CD14-positive monocyte (primary cell): ENCODE results near the gene ATP6V0E1. TPM values are rescaled to one million over a fixed set of nuclear protein-coding genes. Genes with fewer than 3 reads are reported as not detected.
A peak's percentile ranks its signal among the peaks of the same experiment; 100 is the strongest.

Source experiments
- DNase-seq, 3 donors: peaks; one replicate each; pipeline ENCODE4 v3.0.0-alpha.2; 2011 to 2022
- H2AFZ ChIP-seq: 2 replicates; pipeline ENCODE4 v1.6.0; 2012; ENCODE audit warnings: mild to moderate bottlenecking, low read depth, low read length, inconsistent platforms; ENCODE audit not compliant: insufficient read depth, poor library complexity, severe bottlenecking
- H3K27ac ChIP-seq, 2 donors: 1 replicate in 1 of 2; 2 replicates in 1 of 2; pipeline ENCODE4 v1.5.1; 2012 to 2013; ENCODE audit warnings: low read length in 2 of 2, control low read depth in 1 of 2, inconsistent platforms in 1 of 2, low read depth in 1 of 2, mild to moderate bottlenecking in 1 of 2
- H3K27me3 ChIP-seq, 2 donors: one replicate each; pipeline versions ENCODE4 v1.6.0 to v1.6.1; 2011 to 2013; ENCODE audit warnings: low read length in 2 of 2; ENCODE audit not compliant: control insufficient read depth in 2 of 2, insufficient read depth in 2 of 2
- H3K36me3 ChIP-seq, 2 donors: replicated peaks in 1 of 2; 1 replicate in 1 of 2; 2 replicates in 1 of 2; pipeline versions ENCODE4 v1.5.1 to v1.6.1; 2012 to 2013; ENCODE audit warnings: low read length in 2 of 2, control low read depth in 1 of 2, inconsistent platforms in 1 of 2, mild to moderate bottlenecking in 1 of 2; ENCODE audit not compliant: insufficient read depth in 2 of 2, control insufficient read depth in 1 of 2
- H3K4me1 ChIP-seq, 2 donors: 1 replicate in 1 of 2; 2 replicates in 1 of 2; pipeline versions ENCODE4 v1.5.1 to v1.6.1; 2012 to 2013; ENCODE audit warnings: low read length in 2 of 2, control low read depth in 1 of 2, inconsistent platforms in 1 of 2, mild to moderate bottlenecking in 1 of 2, moderate library complexity in 1 of 2; ENCODE audit not compliant: insufficient read depth in 2 of 2, control insufficient read depth in 1 of 2
- H3K4me2 ChIP-seq: replicated peaks from 2 replicates; pipeline ENCODE3; 2012; ENCODE audit warnings: low read length, moderate library complexity, mild to moderate bottlenecking; ENCODE audit not compliant: poor library complexity, severe bottlenecking; ENCODE audit errors: extremely low read depth
- H3K4me3 ChIP-seq, 3 experiments: fragments of 200-600 bp in 1 of 3; sonication (generic) in 1 of 3; replicated peaks in 1 of 3; 1 replicate in 2 of 3; 2 replicates in 1 of 3; pipeline ENCODE4 v1.5.1; 2011 to 2013; ENCODE audit warnings: low read length in 3 of 3, mild to moderate bottlenecking in 3 of 3, control low read depth in 2 of 3, low read depth in 2 of 3, inconsistent platforms in 1 of 3, moderate library complexity in 1 of 3
- H3K79me2 ChIP-seq: 2 replicates; pipeline ENCODE4 v1.6.0; 2012; ENCODE audit warnings: mild to moderate bottlenecking, control low read depth, inconsistent platforms, low read length, moderate library complexity; ENCODE audit not compliant: insufficient read depth
- H3K9ac ChIP-seq: 2 replicates; pipeline ENCODE4 v1.6.0; 2017; ENCODE audit warnings: low read length, mild to moderate bottlenecking; ENCODE audit not compliant: insufficient read depth, poor library complexity, severe bottlenecking
- H3K9me3 ChIP-seq, 2 donors: replicated peaks in 1 of 2; 1 replicate in 1 of 2; 2 replicates in 1 of 2; pipeline versions ENCODE4 v1.5.1 to v1.6.1; 2012 to 2013; ENCODE audit warnings: low read length in 2 of 2, control low read depth in 1 of 2; ENCODE audit not compliant: control insufficient read depth in 1 of 2, insufficient read depth in 1 of 2
- H4K20me1 ChIP-seq: 2 replicates; pipeline ENCODE4 v1.6.0; 2012; ENCODE audit warnings: mild to moderate bottlenecking, low read length, control low read depth, moderate library complexity; ENCODE audit not compliant: insufficient read depth
- H3K27ac Mint-ChIP-seq, 7 donors: one replicate each; pipeline ENCODE4 v1.8.0; 2020; ENCODE audit warnings: mild to moderate bottlenecking in 7 of 7, mixed read lengths in 7 of 7, moderate library complexity in 6 of 7, inconsistent platforms in 2 of 7
- H3K27me3 Mint-ChIP-seq, 3 donors: one replicate each; pipeline ENCODE4 v1.8.0; 2021 to 2022; ENCODE audit warnings: low read depth in 3 of 3, mild to moderate bottlenecking in 3 of 3, mixed read lengths in 3 of 3, moderate library complexity in 3 of 3, inconsistent platforms in 1 of 3
- H3K36me3 Mint-ChIP-seq, 2 donors: one replicate each; pipeline ENCODE4 v1.8.0; 2020; ENCODE audit warnings: mixed read lengths in 2 of 2, inconsistent platforms in 1 of 2, mild to moderate bottlenecking in 1 of 2
- H3K4me1 Mint-ChIP-seq: one replicate; pipeline ENCODE4 v1.8.0; 2020; ENCODE audit warnings: mild to moderate bottlenecking, mixed read lengths
- H3K4me3 Mint-ChIP-seq, 2 donors: one replicate each; pipeline ENCODE4 v1.8.0; 2020; ENCODE audit warnings: mild to moderate bottlenecking in 2 of 2, mixed read lengths in 2 of 2, moderate library complexity in 1 of 2
- H3K9me3 Mint-ChIP-seq, 7 donors: one replicate each; pipeline ENCODE4 v1.8.0; 2020 to 2022; ENCODE audit warnings: mixed read lengths in 7 of 7, mild to moderate bottlenecking in 6 of 7, moderate library complexity in 6 of 7, inconsistent platforms in 2 of 7
- WGBS: methylation state at CpG from one replicate; pipeline ENCODE4 v1.1.5; 2013; ENCODE audit warnings: missing lambda C conversion rate; ENCODE audit not compliant: insufficient coverage; 5-methylcytosine and 5-hydroxymethylcytosine counted together
- intact Hi-C, 2 donors: fragments of 100-400 bp; cut with micrococcal nuclease; formaldehyde crosslinking; loops; one replicate each; pipeline versions ENCODE4 v1.15.0 to v1.15.1; 2023
- polyA plus RNA-seq, 3 donors: library from polyadenylated mRNA; depleted of rRNA in 1 of 3; unstranded in 2 of 3; stranded (reverse) in 1 of 3; fragments of 300-500 nt in 2 of 3; fragments of >200 nt in 1 of 3; fragmentation: Illumina TruSeq in 2 of 3; gene quantifications; 1 replicate in 2 of 3; 2 replicates in 1 of 3; pipeline ENCODE4 v1.2.3, GENCODE V29; 2012 to 2021
- TF ChIP-seq, protein P1 (sequence below): fragments of 200-600 bp; IDR thresholded peaks from one replicate; pipeline ENCODE4 v1.8.0; 2022; ENCODE audit warnings: antibody characterized with exemption, mild to moderate bottlenecking

ATP6V0E1 gene
- polyA plus RNA-seq, 3 donors: 216 to 760 (median 698) TPM

GRCh38 chr5:172985596-172985995 is 2.0 kb downstream of the ATP6V0E1 start:
- peaks cover 74% of the 10 kb centered on the region for H3K79me2 ChIP-seq
- H3K4me3 Mint-ChIP-seq: peak overlapping the region in 1 of 2 donors; percentile 51
- H3K27me3 ChIP-seq: no peaks in the 10 kb centered on the region
- peaks cover 6 to 47% of the 10 kb centered on the region in 2 donors for H3K36me3 ChIP-seq
- H3K4me1 ChIP-seq: peaks cover 31 to 37% of the 10 kb centered on the region in 2 donors
- peaks cover 67% of the 10 kb centered on the region for H4K20me1 ChIP-seq
- intact Hi-C loops: loop anchor here (2.0 to 10.0 kb wide), 2 partner anchors 71 to 159 kb away; partner anchors contain the start of genes BNIP1 (in 2 of the 2) and CREBRF (in 1 of the 2)
- TF ChIP-seq, protein P1, sequence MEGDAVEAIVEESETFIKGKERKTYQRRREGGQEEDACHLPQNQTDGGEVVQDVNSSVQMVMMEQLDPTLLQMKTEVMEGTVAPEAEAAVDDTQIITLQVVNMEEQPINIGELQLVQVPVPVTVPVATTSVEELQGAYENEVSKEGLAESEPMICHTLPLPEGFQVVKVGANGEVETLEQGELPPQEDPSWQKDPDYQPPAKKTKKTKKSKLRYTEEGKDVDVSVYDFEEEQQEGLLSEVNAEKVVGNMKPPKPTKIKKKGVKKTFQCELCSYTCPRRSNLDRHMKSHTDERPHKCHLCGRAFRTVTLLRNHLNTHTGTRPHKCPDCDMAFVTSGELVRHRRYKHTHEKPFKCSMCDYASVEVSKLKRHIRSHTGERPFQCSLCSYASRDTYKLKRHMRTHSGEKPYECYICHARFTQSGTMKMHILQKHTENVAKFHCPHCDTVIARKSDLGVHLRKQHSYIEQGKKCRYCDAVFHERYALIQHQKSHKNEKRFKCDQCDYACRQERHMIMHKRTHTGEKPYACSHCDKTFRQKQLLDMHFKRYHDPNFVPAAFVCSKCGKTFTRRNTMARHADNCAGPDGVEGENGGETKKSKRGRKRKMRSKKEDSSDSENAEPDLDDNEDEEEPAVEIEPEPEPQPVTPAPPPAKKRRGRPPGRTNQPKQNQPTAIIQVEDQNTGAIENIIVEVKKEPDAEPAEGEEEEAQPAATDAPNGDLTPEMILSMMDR: no peak
- peaks cover 0 to 2% (median 0%) of the 10 kb centered on the region in 7 donors for H3K9me3 Mint-ChIP-seq
- H2AFZ ChIP-seq: no peak overlapping the region
- H3K4me1 Mint-ChIP-seq: peaks cover 39% of the 10 kb centered on the region
- no peak overlapping the region for H3K9ac ChIP-seq
- peak overlapping the region in 1 of 3 experiments; percentile 95 for H3K4me3 ChIP-seq
- H3K27ac Mint-ChIP-seq: peak overlapping the region in 2 of 7 donors; percentile 97 to 98
- no peak for DNase-seq
- H3K27me3 Mint-ChIP-seq: no peaks in the 10 kb centered on the region
- no peaks in the 10 kb centered on the region for H3K9me3 ChIP-seq
- H3K27ac ChIP-seq: peak overlapping the region in 1 of 2 donors; percentile 68
- H3K4me2 ChIP-seq: peak overlapping the region; percentile 90
- H3K36me3 Mint-ChIP-seq: peaks cover 13 to 33% of the 10 kb centered on the region in 2 donors

GRCh38 chr5:172988276-172988675 is 4.7 kb downstream of the ATP6V0E1 start:
- Histone ChIP-seq H3K79me2 (peaks cover 100% of the 10 kb centered on the region), H3K9me3 (no peaks in the 10 kb centered on the region), H3K9ac (no peak overlapping the region), H3K27ac (peak overlapping the region in 1 of 2 donors; percentile 58), H3K4me1 (peaks cover 26 to 34% of the 10 kb centered on the region in 2 donors), H4K20me1 (peaks cover 94% of the 10 kb centered on the region), H2AFZ (no peak overlapping the region), H3K4me3 (no peak overlapping the region), H3K27me3 (no peaks in the 10 kb centered on the region), H3K36me3 (peaks cover 19 to 70% of the 10 kb centered on the region in 2 donors), H3K4me2 (no peak overlapping the region)
- peaks cover 27 to 59% of the 10 kb centered on the region in 2 donors for H3K36me3 Mint-ChIP-seq
- H3K27ac Mint-ChIP-seq: peak overlapping the region in 4 of 7 donors; percentile 24 to 80 (median 62)
- no CpG with 5 or more reads among the region's 3 CpGs for WGBS
- TF ChIP-seq, protein P1: no peak
- peaks cover 0 to 2% (median 0%) of the 10 kb centered on the region in 7 donors for H3K9me3 Mint-ChIP-seq
- no peak for DNase-seq
- intact Hi-C loops: loop anchor here (10.0 kb wide), 1 partner anchor 157 kb away; the partner anchor contains the start of gene BNIP1 (in 2 of the 2)
- no peaks in the 10 kb centered on the region for H3K27me3 Mint-ChIP-seq
- no peak overlapping the region for H3K4me3 Mint-ChIP-seq
- peaks cover 44% of the 10 kb centered on the region for H3K4me1 Mint-ChIP-seq
